Loucy (cell line): ENCODE data around the gene MRPL39.

ENCODE experiments used
- H2AFZ ChIP-seq: fragments of 200-600 bp; sonication (generic); 2 replicates; pipeline ENCODE4 v1.6.0; 2016; ENCODE audit warnings: antibody characterized with exemption, mild to moderate bottlenecking, low read length, moderate library complexity
- H3F3A ChIP-seq: fragments of 200-600 bp; 2 replicates; pipeline ENCODE4 v1.6.0; 2016; ENCODE audit warnings: antibody characterized with exemption, low read depth, mild to moderate bottlenecking
- H3K27me3 ChIP-seq: fragments of 200-600 bp; sonication (generic); 2 replicates; pipeline ENCODE4 v1.6.1; 2014; ENCODE audit warnings: low read length, mild to moderate bottlenecking; ENCODE audit not compliant: insufficient read depth, poor library complexity, severe bottlenecking
- H3K36me3 ChIP-seq: fragments of 200-600 bp; sonication (generic); 2 replicates; pipeline ENCODE4 v1.6.1; 2016; ENCODE audit warnings: low read length; ENCODE audit not compliant: insufficient read depth
- H3K4me1 ChIP-seq: fragments of 200-600 bp; sonication (generic); 2 replicates; pipeline ENCODE4 v1.5.1; 2014; ENCODE audit warnings: low read length, mild to moderate bottlenecking; ENCODE audit not compliant: insufficient read depth, poor library complexity, severe bottlenecking
- H3K4me2 ChIP-seq: fragments of 200-600 bp; sonication (generic); 2 replicates; pipeline ENCODE4 v1.6.0; 2014; ENCODE audit warnings: antibody characterized with exemption, low read length, low read depth, mild to moderate bottlenecking; ENCODE audit not compliant: poor library complexity, severe bottlenecking
- H3K4me3 ChIP-seq: fragments of 200-600 bp; sonication (generic); 2 replicates; pipeline ENCODE4 v1.5.1; 2014; ENCODE audit warnings: low read length, mild to moderate bottlenecking, mixed read lengths; ENCODE audit not compliant: poor library complexity, severe bottlenecking
- H3K79me2 ChIP-seq: fragments of 200-600 bp; sonication (generic); 2 replicates; pipeline ENCODE4 v1.6.1; 2014; ENCODE audit warnings: low read length; ENCODE audit not compliant: insufficient read depth
- H3K9ac ChIP-seq: fragments of 200-600 bp; sonication (generic); 2 replicates; pipeline ENCODE4 v1.6.0; 2014; ENCODE audit warnings: mild to moderate bottlenecking, low read depth, low read length, moderate library complexity; ENCODE audit not compliant: poor library complexity, severe bottlenecking
- H3K9me2 ChIP-seq: fragments of 200-600 bp; sonication (generic); replicated peaks from 2 replicates; pipeline ENCODE4 v1.6.1; 2016; ENCODE audit warnings: low read depth, low read length, mixed read lengths
- H3K9me3 ChIP-seq: fragments of 200-600 bp; sonication (generic); 2 replicates; pipeline ENCODE4 v1.6.1; 2014; ENCODE audit warnings: mild to moderate bottlenecking, antibody characterized with exemption, low read length, low read depth; ENCODE audit not compliant: insufficient read depth
- H4K20me1 ChIP-seq: fragments of 200-600 bp; sonication (generic); 2 replicates; pipeline ENCODE4 v1.6.0; 2014; ENCODE audit warnings: antibody characterized with exemption, low read length, mild to moderate bottlenecking; ENCODE audit not compliant: insufficient read depth, poor library complexity, severe bottlenecking
- CTCF ChIP-seq: fragments of 200-600 bp; sonication (generic); conservative IDR thresholded peaks from 2 replicates; pipeline ENCODE4 v1.5.1; 2014; ENCODE audit warnings: mild to moderate bottlenecking, antibody characterized with exemption, low read length
- EZH2phosphoT487 ChIP-seq: fragments of 200-600 bp; IDR thresholded peaks from 2 replicates; pipeline ENCODE4 v1.6.1; 2018; ENCODE audit warnings: antibody characterized with exemption, mild to moderate bottlenecking, moderate library complexity, borderline replicate concordance

The MRPL39 gene

GRCh38 chr21:25556091-25556490 lies 51.2 kb downstream of the MRPL39 start:
- no peaks in the 10 kb centered on the region for H3F3A ChIP-seq
- no peaks in the 10 kb centered on the region for H3K36me3 ChIP-seq
- no peak overlapping the region for H3K9ac ChIP-seq
- H2AFZ ChIP-seq = no peak overlapping the region
- H3K79me2 ChIP-seq = 0 out of 2 replicates have a peak, but pooled peaks cover 2% of the 10 kb centered on the region
- H4K20me1 ChIP-seq = no peaks in the 10 kb centered on the region
- peaks cover 16% of the 10 kb centered on the region for H3K4me1 ChIP-seq
- H3K4me2 ChIP-seq = no peak overlapping the region
- no peaks in the 10 kb centered on the region for H3K9me2 ChIP-seq
- no peak for TF ChIP-seq EZH2phosphoT487
- no peak for TF ChIP-seq CTCF
- H3K4me3 ChIP-seq = no peak overlapping the region
- H3K9me3 ChIP-seq = no peaks in the 10 kb centered on the region
- no peaks in the 10 kb centered on the region for H3K27me3 ChIP-seq

DNA sequence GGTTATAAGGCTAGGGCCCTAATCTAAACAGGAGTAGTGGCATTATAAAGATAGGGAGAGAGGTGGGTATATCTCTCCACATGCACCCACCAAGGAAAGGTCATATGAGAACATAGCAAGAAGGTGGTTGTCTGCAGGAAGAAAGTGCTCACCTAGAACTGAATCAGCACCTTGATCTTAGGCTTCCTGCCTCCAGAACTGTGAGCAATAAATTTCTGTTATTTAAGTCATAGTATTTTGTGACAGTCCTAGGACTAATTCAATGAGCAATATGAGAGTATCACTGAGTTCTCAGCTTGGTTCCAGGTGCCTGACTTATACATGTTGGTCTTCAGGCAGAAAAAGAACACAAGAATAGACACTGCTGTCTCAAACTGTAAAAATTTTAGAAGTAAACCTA lies 51.8 kb downstream of the MRPL39 start:
- Histone ChIP-seq H3K9me2 (no peaks in the 10 kb centered on the region), H3K4me3 (no peak overlapping the region), H3K79me2 (no peaks in the 10 kb centered on the region), H3K9me3 (no peaks in the 10 kb centered on the region), H3K4me2 (no peak overlapping the region), H3K27me3 (no peaks in the 10 kb centered on the region), H3K4me1 (peaks cover 10% of the 10 kb centered on the region), H4K20me1 (no peaks in the 10 kb centered on the region), H2AFZ (no peak overlapping the region), H3K9ac (no peak overlapping the region), H3K36me3 (no peaks in the 10 kb centered on the region), H3F3A (no peaks in the 10 kb centered on the region)
- TF ChIP-seq EZH2phosphoT487 (no peak), CTCF (no peak)

GRCh38 chr21:25552856-25553255 lies 54.4 kb downstream of the MRPL39 start:
- Histone ChIP-seq H4K20me1 (no peaks in the 10 kb centered on the region), H3K4me3 (no peak overlapping the region), H3K9ac (no peak overlapping the region), H3K27me3 (no peaks in the 10 kb centered on the region), H3F3A (no peaks in the 10 kb centered on the region), H3K4me1 (no peaks in the 10 kb centered on the region), H3K9me2 (no peaks in the 10 kb centered on the region), H3K9me3 (no peaks in the 10 kb centered on the region), H2AFZ (no peak overlapping the region), H3K36me3 (no peaks in the 10 kb centered on the region), H3K4me2 (no peak overlapping the region), H3K79me2 (no peaks in the 10 kb centered on the region)
- TF ChIP-seq EZH2phosphoT487 (no peak), CTCF (no peak)
